CD4-positive, alpha-beta T cell treated with Interleukin-1 beta for 1 hour (primary cell): Measurements from ENCODE around the gene GSTA1.
"Not testable (repeated sequence)": the region's sequence is repeated elsewhere in the genome, so short reads cannot be mapped to it uniquely, and the experiment has no call there.

Source experiments
- DNase-seq, 2 donors: peaks; one replicate each; pipeline ENCODE4 v3.0.0-alpha.2; 2020 to 2022

The GSTA1 gene

GRCh38 chr6:52753137-52753536, 50.5 kb downstream of the GSTA1 start:
- not testable (repeated sequence) for DNase-seq

GRCh38 chr6:52752310-52752709, 51.3 kb downstream of the GSTA1 start:
- no peak for DNase-seq

- DNase-seq, result no peak
These were observed 54.0 kb downstream of the GSTA1 start for GRCh38 chr6:52749556-52750152.

GRCh38 chr6:52747301-52747700, 56.3 kb downstream of the GSTA1 start:
- DNase-seq, result not testable (repeated sequence)

GRCh38 chr6:52746213-52746612, 57.4 kb downstream of the GSTA1 start:
- no peak for DNase-seq

GRCh38 chr6:52745764-52746201, 57.8 kb downstream of the GSTA1 start:
- no peak for DNase-seq

GRCh38 chr6:52741872-52742271, 61.7 kb downstream of the GSTA1 start:
- no peak for DNase-seq
